Upper lobe of right lung (tissue), 1 donor: ENCODE data around the gene ATP10A. TPM values are rescaled to one million over a fixed set of nuclear protein-coding genes. Genes with fewer than 3 reads are reported as not detected.

ENCODE experiments used
- ATAC-seq: fragments of 200-7000 bp; cut with Tn5 transposase; one replicate; pipeline ENCODE4 v1.9.1; 2020; ENCODE audit warnings: mild to moderate bottlenecking, moderate library complexity
- DNase-seq: peaks from one replicate; pipeline ENCODE4 v3.0.0-alpha.2; 2020
- H3K27ac ChIP-seq: fragments of 200-600 bp; one replicate; pipeline ENCODE4 v1.8.0; 2022
- H3K27me3 ChIP-seq: fragments of 200-600 bp; one replicate; pipeline ENCODE4 v1.8.0; 2022; ENCODE audit warnings: mild to moderate bottlenecking
- H3K36me3 ChIP-seq: fragments of 200-600 bp; one replicate; pipeline ENCODE4 v1.8.0; 2022
- H3K4me1 ChIP-seq: fragments of 200-600 bp; one replicate; pipeline ENCODE4 v1.8.0; 2022
- H3K4me3 ChIP-seq: fragments of 200-600 bp; one replicate; pipeline ENCODE4 v1.8.0; 2022; ENCODE audit warnings: mild to moderate bottlenecking
- H3K9me3 ChIP-seq: fragments of 200-600 bp; one replicate; pipeline ENCODE4 v1.8.0; 2022
- CTCF ChIP-seq: fragments of 200-600 bp; IDR thresholded peaks from one replicate; pipeline ENCODE4 v1.8.0; 2022; ENCODE audit warnings: antibody characterized with exemption
- intact Hi-C: fragments of 100-400 bp; cut with DNase I; formaldehyde crosslinking; loops from one replicate; pipeline ENCODE4 v1.11.0; 2022
- total RNA-seq: library from RNA; stranded (reverse); fragmentation: NEBNext Ultra II Directional; extraction: Animal tissue kit (Norgen Biotek cat#: 25700); gene quantifications from one replicate; pipeline ENCODE4 v1.2.1, GENCODE V29; 2021
- donor health status: DM: no; HTN: yes; CAD: no; lungs with severe emphysema.

The ATP10A gene
- total RNA-seq, 1 donor from 2014 or later = 31.1 TPM

DNA sequence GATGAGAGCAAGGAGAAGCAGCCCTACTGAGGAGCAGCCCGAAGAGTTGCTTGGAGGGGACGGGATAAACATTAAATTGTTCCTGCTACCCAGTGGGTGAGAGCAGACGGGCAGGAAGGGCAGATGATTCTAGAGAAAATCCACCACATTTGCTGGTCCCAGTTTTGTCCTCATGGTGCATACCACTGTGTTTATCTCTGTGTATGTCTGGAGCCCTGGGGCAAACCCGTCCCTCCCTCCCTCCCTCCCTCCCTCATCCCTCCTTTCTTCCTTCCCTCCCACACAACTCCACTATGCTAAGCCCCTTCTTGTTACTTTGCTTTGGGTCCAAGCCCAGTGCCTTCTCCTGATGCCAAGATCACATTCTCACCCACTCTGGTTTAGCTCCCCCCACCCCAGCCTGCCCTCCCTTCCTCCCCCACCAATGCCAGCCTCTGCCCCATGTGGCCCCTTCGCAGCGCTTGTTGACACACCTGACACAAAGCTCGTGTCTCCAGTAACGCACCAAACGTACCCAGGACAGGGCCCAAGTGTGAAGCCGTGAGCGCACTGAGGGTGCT, 194.8 kb downstream of the ATP10A start:
- H3K27ac ChIP-seq = no peak overlapping the region
- intact Hi-C loops = no loop called here
- DNase-seq (no peak), ATAC-seq (no peak)
- TF ChIP-seq CTCF = no peak
- peaks cover 5% of the 10 kb centered on the region for H3K27me3 ChIP-seq
- H3K4me1 ChIP-seq = peaks cover 11% of the 10 kb centered on the region
- no peaks in the 10 kb centered on the region for H3K36me3 ChIP-seq
- H3K4me3 ChIP-seq = no peak overlapping the region
- no peaks in the 10 kb centered on the region for H3K9me3 ChIP-seq

- TF ChIP-seq CTCF = no peak
- H3K4me3 ChIP-seq = no peak overlapping the region
- no peak overlapping the region for H3K27ac ChIP-seq
- H3K36me3 ChIP-seq = no peaks in the 10 kb centered on the region
- H3K9me3 ChIP-seq = no peaks in the 10 kb centered on the region
- H3K4me1 ChIP-seq = peaks cover 11% of the 10 kb centered on the region
- DNase-seq (no peak), ATAC-seq (no peak)
- intact Hi-C loops = no loop called here
- H3K27me3 ChIP-seq = peaks cover 5% of the 10 kb centered on the region
These were observed 195.3 kb downstream of the ATP10A start for GRCh38 chr15:25667829-25668228.

DNA sequence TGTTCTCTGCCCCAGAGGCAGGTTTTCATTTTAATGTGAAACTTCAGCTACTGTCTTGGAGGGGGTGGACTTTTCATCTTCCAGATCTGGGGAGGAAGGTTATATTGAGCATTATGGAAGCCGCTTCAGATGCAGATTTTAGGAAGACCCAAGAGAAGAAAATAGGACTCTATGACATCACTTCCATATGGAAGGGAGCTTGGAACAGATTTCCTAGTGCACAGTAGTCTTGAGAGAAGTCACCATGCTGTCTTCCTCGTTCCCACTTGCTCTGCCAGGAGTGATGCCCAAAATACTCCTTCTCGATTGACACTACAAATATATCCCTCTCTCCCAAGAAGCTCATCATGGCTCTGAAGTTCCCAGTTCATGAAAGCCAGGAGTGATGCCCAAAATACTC, 197.2 kb downstream of the ATP10A start:
- H3K4me3 ChIP-seq = no peak overlapping the region
- no peak for DNase-seq
- intact Hi-C loops = no loop called here
- no peak for TF ChIP-seq CTCF
- no peaks in the 10 kb centered on the region for H3K9me3 ChIP-seq
- peaks cover 11% of the 10 kb centered on the region for H3K4me1 ChIP-seq
- ATAC-seq = no peak
- H3K27me3 ChIP-seq = peaks cover 5% of the 10 kb centered on the region
- H3K36me3 ChIP-seq = no peaks in the 10 kb centered on the region
- no peak overlapping the region for H3K27ac ChIP-seq

DNA sequence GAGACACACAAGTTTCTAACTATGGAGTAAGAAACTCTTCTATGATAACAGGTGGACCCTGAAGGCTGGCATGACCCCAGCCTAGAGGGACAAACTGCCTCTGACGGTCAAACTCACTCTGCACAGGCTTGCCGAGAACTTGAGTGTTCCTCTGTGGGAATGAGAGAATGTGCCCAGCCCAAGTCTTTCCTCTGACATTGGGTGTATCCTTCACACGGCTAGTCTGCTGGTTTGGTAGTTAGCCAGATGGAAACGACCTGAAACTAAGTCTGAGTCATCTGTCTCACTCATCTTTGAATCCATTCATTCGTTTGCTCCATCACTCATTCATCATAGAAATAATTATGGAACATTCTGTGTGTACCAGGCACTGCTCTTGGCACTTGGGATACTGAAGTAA, 198.4 kb downstream of the ATP10A start:
- no peak for ATAC-seq

DNA sequence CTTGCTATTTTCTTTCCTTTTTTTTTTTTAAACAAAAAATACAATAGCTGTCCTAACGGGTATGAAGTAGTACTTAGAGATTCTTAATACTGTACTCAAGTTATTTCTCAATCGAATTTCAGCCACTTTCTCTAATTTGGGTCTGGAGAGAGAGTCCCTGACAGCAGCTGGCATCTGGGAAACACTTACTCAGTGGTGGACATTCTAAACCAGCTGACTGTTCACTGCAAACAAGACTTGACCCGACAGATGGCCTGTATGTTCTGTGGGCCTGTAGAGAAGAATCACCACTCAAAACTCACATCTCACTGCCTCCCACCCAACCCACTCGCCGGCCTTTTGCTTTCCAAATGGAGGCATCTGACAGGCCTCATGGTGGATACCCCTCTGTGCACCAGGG, 199.6 kb downstream of the ATP10A start:
- intact Hi-C loops = no loop called here
- DNase-seq = no peak
- no peaks in the 10 kb centered on the region for H3K4me1 ChIP-seq
- H3K9me3 ChIP-seq = no peaks in the 10 kb centered on the region
- TF ChIP-seq CTCF = no peak
- H3K36me3 ChIP-seq = no peaks in the 10 kb centered on the region
- peak; percentile 29 for ATAC-seq
- no peak overlapping the region for H3K4me3 ChIP-seq
- peaks cover 5% of the 10 kb centered on the region for H3K27me3 ChIP-seq
- no peak overlapping the region for H3K27ac ChIP-seq

More for the DNA sequence above, 198.4 kb downstream of the ATP10A start:
- Histone ChIP-seq H3K36me3 (no peaks in the 10 kb centered on the region), H3K27ac (no peak overlapping the region), H3K4me1 (peaks cover under 1% of the 10 kb centered on the region), H3K27me3 (peaks cover 5% of the 10 kb centered on the region), H3K9me3 (no peaks in the 10 kb centered on the region), H3K4me3 (no peak overlapping the region)
- no peak for DNase-seq
- TF ChIP-seq CTCF = no peak
- intact Hi-C loops = no loop called here

DNA sequence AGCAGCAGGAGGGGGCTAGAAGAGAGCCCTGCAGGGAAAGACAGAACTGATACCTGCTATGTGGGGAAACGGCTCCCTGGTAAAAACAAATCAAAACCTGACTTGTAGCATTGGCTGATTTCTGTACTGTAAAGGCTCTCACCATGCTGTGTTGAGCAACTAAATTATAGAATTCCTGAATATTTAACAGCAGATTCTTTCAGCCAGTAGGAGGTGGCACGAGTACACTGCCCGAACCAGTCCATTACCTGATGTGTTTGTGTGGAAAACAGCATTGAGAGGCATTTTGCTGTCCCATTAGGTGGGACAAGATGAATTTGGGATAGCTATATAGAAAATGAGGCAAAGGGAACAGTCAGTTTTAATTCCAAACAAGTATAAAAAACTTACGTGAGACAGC, 201.2 kb downstream of the ATP10A start:
- Histone ChIP-seq H3K4me1 (no peaks in the 10 kb centered on the region), H3K9me3 (no peaks in the 10 kb centered on the region), H3K27ac (no peak overlapping the region), H3K36me3 (no peaks in the 10 kb centered on the region), H3K27me3 (no peaks in the 10 kb centered on the region), H3K4me3 (no peak overlapping the region)
- no peak for DNase-seq
- TF ChIP-seq CTCF = no peak
- intact Hi-C loops = no loop called here
- ATAC-seq = peak; percentile 47
